Prostate gland (tissue), 2 donors: Measurements from ENCODE around the gene SH2B3.

Source experiments
- CTCF ChIP-seq, 4 experiments: fragments of 200-600 bp in 2 of 4; fragments of 450-650 bp in 2 of 4; sonication (generic) in 2 of 4; IDR thresholded peaks; 1 replicate in 3 of 4; 2 replicates in 1 of 4; pipeline ENCODE4 v1.5.1; 2016 to 2019; ENCODE audit warnings: antibody characterized with exemption in 4 of 4, mild to moderate bottlenecking in 2 of 4, moderate library complexity in 2 of 4
- POLR2A ChIP-seq: fragments of 450-650 bp; IDR thresholded peaks from one replicate; pipeline ENCODE4 v1.6.1; 2016; ENCODE audit warnings: antibody characterized with exemption, mild to moderate bottlenecking
- POLR2AphosphoS5 ChIP-seq: sonication (generic); formaldehyde crosslinking; IDR thresholded peaks from one replicate; pipeline ENCODE4 v1.6.1; 2017; ENCODE audit warnings: antibody characterized with exemption

DNA sequence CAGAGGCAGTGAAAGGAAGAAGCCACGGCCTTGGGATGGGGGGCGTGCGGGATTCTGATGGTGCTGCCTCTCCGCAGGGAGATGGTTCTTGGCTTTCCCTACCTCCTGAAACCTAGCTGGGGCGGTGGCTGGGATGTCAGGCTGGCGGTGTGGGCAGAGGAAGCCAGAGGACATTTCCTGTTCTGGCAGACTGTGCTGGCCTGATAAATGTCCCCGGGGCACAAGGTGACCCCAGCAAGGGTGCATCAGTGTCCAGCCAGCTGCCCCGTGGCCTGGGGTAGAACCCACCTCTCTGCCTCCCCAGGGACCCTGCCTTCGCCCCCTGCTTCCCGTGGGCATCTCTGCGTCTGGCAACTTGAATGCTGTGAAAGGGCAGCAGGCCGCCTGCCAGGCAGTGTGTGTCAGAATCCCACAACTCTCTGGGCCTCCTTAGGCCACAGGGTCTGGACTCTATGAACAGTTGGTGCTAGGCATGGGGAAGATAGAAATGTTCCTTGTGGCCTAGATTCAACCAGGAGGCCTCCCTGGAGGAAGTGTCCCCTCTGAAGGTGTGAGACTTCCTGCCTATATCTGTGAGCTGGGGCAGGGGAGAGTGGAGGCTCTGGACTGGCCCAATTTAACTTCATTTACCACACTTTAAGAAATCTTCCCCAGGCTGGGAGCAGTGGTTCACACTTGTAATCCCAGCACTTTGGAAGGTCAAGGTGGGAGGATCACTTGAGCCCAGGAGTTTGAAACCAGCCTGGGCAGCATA lies 4.9 kb downstream of the SH2B3 start:
- no peak for TF ChIP-seq POLR2A
- TF ChIP-seq CTCF (IDR thresholded peaks at IDR 0.05) = no peak
- TF ChIP-seq POLR2AphosphoS5 = no peak
